ENCODE measurements around the gene ATP4B.

Gene ATP4B

DNA sequence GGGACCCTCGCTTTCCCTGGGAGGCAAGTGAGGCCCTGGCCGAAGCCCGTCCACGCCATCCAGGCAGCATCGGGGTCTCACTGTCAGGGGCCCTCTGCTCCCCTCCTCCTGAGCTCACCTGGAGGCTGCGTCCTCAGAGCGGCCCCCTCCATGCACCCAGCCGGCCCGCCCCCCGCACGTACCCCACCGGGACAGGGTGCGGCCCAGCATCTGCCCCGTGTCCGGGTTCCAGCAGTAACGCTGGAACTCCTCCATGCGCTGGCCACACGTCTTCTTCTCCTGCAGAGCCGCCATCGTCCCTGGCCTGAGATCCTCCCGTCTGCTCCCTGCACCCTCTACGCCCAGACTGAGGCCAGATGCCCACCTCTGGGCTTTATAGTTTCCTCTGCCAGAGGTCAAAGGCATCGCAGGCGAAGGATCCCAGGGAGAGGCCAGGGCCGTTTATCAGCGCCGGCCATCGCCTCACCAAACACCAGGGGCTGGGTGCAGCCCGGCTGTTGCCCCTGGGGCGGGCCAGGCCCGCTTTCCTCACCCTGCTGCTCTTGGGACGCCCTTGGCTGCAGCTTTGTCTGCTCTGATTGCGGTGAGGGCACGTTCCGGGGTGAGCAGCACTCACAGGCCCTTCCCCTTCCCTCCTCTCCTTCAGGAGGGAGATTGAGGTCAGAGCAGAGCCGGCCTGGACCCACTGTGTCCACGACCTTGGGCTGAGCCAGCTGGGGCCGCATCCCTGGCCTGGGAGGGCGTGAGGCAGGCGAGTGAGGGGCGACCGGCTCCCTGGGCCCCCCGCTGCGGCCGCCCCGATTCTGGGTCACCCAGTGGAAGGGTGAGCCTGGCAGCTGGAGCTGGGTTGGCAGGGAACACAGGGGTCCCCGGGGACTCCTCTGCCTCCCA lies at the start of gene ATP4B:
TSS of gene ATP4B (minus strand) at position 348 of the 891 bp plus-strand sequence. CDS start at position 294, 54 bp downstream.
- no peak for DNase-seq

- no peak for DNase-seq
Observed at GRCh38 chr13:113672002-113672651, 14.1 kb upstream of the ATP4B start.

- DNase-seq = no peak
Observed at GRCh38 chr13:113671066-113672001, 13.3 kb upstream of the ATP4B start.

DNA sequence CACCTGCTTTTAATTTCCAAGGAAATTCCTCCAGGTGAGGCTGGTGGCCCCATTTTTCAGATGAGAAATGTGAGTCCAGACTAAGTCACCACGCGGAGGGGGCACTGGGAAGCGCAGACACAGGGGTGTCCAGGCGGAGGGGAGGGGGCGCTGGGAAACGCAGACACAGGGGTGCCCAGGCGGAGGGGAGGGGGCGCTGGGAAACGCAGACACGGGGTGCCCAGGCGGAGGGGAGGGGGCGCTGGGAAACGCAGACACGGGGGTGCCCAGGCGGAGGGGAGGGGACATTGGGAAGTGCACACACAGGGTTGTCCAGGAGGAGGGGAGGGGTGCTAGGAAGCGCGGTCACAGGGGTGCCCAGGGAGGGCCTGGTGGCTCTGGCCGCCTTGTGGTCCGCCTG lies 12.5 kb upstream of the ATP4B start:
- no peak for DNase-seq

DNA sequence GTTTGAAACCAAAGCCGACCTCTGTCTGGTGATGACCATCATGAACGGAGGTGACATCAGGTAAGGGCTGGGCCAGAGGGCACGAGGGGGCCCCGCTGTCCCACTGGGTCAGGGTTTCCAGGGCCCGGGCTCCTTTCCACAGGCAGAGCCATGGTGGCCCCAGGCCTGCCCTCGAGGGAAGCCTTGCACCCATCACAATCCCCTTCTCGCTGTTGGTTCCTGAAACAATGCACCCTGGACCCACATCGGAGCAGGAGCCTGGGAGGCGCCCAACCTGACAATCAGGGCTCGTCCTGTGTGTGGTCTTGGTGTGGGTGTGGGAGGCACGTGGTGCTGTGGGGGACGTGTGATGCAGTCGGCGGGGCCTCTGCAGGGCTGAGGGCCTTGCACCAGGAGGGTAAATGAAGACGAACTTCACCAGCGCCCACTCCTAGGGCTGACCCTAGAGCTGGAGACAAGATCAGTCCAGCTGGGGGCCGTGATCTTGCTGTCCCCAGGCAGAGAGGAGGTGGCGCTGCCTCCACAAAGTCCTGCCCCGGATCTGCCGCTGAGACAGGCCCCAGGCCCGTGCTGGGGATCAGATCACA lies 11.8 kb upstream of the ATP4B start:
- DNase-seq = no peak

GRCh38 chr13:113669231-113669754 lies 11.3 kb upstream of the ATP4B start:
- no peak for DNase-seq

GRCh38 chr13:113668491-113668971 lies 10.5 kb upstream of the ATP4B start:
- DNase-seq = no peak

DNA sequence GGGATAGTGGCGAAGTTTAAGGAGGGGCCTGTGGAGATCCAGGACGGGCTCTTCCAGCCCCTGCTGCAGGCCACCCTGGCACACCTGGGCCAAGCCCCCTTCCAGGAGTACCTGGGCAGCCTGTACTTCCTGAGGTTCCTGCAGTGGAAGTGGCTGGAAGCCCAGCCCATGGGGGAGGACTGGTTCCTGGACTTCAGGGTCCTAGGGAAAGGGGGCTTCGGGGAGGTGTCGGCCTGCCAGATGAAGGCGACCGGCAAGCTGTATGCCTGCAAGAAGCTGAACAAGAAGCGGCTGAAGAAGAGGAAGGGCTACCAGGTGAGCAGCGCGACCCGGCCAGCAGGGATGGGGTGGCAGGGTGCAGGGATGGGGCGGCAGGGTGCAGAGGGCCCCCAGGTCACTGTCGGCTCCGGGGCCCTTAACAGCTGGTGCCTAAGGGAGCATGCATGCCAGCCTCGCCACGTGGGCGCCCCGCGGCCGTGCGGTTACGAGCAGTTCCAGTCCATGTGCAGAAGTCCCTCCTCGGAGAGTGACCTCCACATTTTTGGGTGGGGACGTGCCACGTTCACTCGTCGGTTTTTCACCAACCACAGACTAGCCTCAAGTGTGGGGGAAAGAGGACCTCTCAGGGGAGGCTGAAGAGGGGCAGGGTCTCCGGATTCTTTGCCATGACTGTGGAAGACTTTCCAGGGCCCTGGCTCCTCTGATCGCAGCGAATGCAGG lies 9.9 kb upstream of the ATP4B start:
- no peak for DNase-seq

DNA sequence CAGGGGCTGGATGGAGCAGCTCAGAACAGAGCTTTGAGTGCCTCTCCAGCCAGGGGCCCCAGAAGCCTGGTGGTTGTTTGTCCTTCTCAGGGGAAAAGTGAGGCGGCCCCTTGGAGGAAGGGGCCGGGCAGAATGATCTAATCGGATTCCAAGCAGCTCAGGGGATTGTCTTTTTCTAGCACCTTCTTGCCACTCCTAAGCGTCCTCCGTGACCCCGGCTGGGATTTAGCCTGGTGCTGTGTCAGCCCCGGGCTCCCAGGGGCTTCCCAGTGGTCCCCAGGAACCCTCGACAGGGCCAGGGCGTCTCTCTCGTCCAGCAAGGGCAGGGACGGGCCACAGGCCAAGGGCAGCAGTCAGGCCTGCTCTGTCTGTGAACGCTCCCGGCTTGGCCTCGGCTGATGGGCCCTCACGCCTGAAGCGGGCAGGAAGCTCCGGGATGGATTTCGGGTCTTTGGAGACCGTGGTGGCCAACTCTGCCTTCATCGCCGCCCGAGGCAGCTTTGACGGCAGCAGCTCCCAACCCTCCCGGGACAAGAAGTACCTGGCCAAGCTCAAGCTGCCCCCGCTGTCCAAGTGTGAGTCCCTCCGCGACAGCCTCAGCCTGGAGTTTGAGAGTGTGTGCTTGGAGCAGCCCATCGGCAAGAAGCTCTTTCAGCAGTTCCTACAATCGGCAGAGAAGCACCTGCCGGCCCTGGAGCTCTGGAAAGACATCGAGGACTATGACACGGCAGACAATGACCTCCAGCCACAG lies 9.1 kb upstream of the ATP4B start, which contains the start of gene GRK1:
TSS of gene GRK1 (plus strand) at position 269 of the 751 bp plus-strand sequence. CDS start at position 437, 168 bp downstream.
- no peak for DNase-seq

DNA sequence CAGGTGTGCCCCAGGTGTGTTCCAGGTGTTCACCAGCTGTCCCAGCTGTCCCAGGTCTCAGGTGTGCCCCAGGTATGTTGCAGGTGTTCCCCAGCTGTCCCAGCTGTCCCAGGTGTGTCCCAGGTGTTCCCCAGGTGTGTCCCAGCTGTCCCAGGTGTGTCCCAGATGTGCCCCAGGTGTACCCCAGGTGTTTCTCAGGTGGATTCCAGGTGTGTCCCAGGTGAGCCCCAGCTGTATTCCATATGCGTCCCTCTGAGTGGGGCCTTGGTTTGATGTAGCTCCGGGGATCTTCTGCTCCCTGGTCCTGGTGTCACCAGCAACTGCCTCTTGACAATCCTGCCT lies 8.3 kb upstream of the ATP4B start:
- no peak for DNase-seq

DNA sequence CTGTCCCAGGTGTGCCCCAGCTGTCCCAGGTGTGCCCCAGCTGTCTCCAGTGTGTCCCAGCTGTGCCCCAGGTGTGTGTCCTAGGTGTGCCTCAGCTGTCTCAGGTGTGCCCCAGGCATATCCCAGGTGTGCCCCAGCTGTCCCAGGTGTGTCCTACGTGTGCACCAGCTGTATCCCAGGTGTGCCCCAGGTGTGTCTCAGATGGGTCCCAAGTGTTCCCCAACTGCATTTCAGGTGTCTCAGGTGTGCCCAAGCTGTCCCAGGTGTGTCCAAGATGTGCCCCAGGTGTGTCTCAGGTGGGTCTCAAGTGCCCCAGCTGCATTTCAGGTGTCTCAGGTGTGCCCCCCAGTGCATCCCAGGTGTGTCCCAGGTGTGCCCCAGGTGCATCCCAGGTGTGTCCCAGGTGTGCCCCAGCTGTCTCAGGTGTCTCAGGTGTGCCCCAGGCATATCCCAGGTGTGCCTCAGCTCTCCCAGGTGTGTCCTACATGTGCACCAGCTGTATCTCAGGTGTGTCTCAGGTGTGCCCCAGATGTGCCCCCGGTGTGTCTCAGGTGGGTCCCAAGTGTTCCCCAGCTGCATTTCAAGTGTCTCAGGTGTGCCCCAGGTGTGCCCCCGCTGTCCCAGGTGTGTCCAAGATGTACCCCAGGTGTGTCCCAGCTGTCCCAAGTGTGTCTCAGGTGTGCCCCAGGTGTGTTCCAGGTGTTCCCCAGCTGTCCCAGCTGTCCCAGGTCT lies 7.8 kb upstream of the ATP4B start:
- DNase-seq = no peak

DNA sequence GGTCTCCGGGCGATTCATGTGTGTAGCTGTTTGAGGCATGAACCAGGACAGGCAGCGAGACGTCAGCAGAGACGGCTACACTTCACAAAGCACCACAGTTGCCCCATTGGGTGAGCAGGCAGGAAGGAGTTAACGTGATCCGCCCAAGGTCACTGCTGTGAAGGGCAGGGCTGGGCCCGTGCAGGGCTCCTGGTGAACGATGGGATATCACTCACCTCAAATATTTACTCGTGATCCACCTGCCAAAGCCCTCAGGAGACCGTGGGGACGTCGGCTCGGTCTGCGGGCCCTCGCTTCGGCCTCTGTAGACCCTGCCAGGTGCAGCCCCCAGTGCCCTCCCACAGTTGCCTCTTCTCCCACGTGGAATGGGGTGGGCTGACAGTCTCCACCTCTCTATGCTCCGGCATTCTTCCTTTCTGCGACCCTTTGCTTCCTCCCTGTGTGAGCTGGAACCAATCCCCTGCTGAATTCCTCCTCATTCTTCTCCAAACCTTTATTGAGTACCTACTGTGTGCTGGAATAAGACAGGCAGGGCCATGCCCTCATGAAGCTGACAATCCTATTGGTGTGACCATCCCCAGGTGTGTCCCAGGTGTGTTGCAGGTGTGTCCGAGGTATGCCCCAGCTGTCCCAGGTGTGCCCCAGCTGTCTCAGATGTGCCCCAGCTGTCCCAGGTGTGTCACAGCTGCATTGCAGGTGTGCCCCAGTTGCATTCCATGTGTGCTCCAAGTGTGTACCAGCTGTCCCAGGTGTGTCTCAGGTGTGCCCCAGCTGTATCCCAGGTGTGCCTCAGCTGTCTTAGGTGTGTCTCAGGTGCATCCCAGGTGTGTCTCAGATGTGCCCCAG lies 7.0 kb upstream of the ATP4B start:
- no peak for DNase-seq

DNA sequence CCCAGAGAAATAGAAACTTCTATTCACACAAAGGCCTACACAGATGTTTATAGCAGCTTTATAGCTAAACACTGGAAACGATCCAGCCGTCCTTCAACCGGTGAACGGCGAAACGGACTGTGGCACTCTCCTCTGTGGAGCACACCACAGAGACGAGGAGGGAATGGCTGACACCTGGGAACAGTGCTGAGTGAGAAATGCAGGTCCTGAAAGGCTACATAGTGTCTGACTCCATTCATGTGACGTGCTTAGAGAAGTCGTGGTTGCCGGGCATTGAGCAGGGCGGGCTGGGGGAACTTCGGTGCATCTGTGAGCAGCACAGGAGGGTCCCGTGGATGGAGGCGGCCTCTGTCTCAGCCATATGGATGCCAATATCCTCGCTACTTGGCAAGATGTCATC lies 5.9 kb upstream of the ATP4B start:
- DNase-seq = no peak

- DNase-seq = no peak
Observed at GRCh38 chr13:113661509-113661908, 3.5 kb upstream of the ATP4B start.

DNA sequence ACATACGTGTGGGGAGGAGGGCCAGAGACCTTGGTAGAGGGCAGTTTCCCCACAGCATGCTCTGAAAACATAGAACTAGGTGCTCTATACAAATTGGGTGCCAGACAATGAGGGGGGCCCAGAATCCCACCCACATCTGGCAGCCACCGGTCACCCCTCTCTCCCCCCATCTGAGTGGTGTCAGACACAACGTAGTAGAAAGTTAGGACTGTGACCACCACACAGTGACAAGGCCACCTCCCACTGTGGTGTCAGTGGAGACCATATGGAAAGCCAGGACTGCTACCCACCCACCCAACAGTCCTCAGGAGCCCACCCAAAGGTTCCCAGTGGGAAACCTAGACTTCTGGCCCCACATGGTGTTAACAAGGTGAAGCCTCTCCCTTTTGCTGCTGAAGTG lies 2.1 kb upstream of the ATP4B start:
- DNase-seq = no peak

DNA sequence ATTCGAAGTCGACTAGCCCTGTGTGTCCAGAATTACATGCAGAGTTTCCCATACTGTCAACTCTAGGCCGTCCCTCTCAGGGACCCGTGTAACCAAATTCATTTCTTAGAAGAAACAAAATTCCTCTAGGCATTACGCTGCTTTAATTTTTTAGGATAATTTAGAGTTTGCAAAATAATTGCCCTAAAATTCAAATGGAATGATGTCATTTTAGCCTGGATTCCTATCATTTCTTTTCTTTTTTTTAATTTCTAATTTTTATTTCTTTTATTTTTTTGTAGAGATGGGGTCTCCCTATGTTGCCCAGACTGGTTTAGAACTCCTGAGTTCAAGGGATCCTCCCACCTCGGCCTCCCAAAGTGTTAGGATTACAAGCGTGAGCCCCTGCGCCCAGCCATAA lies 1.3 kb upstream of the ATP4B start:
- DNase-seq = no peak

DNA sequence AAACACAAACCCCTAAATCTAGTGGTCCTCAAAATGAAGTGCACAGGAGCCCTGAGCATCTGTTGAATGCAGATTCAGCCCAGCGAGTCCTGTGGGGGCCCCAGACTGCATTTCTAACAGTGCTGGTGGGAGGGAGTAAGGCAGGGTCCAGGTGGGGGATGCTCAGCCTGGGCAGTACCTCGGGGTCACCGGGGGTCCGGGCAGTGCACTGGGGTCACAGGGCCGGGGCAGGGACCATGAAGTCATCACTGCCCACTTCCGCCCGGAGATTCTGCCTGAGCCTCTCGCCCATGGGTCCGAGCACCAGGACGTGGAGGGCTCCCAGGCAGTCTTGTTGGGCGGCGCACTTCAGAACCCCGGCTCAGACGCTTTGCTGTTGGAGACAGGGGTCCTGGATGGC lies 838 bp upstream of the ATP4B start:
- DNase-seq = no peak

DNA sequence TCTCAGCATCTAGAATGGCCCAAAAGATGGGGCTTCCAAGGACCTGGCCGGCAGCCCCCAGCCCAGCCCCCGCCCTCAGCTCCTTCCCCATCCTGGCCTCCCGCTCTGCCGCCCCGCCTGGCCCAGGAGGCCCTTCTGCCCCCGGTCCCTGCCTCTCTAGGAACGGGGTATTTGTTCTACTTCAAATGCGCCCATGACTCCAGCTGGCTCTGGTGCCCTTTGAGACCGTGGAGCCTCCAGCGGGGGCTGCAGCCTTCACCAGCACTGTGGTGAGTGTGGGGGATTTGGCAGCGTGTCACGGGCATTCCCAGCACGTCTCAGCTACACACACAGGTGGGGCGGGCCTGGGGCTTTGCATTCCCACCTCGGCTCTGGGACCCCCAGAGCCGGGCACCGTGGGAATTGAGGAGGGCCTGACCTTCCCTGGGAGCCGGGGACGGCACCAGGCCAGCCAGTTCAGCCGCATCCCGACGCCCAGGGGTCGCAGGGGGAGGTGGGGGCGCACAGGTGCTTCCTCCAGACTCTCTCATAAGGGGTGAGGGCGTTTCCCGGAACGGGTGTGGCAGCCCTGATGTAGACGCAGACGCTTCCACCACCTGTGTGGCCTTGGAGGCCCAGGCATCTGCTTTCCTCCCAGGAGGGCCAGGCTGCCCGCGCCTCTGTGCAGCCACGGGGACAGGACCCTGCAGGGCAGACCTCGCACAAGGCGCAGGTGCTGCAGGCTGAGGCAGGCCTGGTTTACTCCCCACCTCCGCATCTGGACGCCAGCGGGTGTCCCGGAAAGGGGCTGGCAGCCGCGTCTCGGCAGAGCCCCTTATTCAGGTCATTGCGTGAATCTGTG lies 947 bp downstream of the ATP4B start:
- DNase-seq = no peak
